ENCODE measurements around the gene RALA.

The RALA gene

GRCh38 chr7:39613577-39613976 is 9.8 kb upstream of the RALA start:
- in situ Hi-C loops (cut with MboI; ENCODE audit: low sequenced_read_pairs), result no loop called here

- in situ Hi-C loops (cut with MboI; ENCODE audit: low sequenced_read_pairs), result no loop called here
Observed at GRCh38 chr7:39614299-39614698, 9.1 kb upstream of the RALA start.

GRCh38 chr7:39615350-39615975 is 7.9 kb upstream of the RALA start:
- in situ Hi-C loops (cut with MboI; ENCODE audit: low sequenced_read_pairs), result no loop called here

- in situ Hi-C loops (cut with MboI; ENCODE audit: low sequenced_read_pairs), result no loop called here
Observed at GRCh38 chr7:39616138-39616537, 7.2 kb upstream of the RALA start.

GRCh38 chr7:39617005-39617404 is 6.4 kb upstream of the RALA start:
- in situ Hi-C loops (cut with MboI; ENCODE audit: low sequenced_read_pairs), result no loop called here

GRCh38 chr7:39618868-39619267 is 4.5 kb upstream of the RALA start:
- in situ Hi-C loops (cut with MboI; ENCODE audit: low sequenced_read_pairs), result no loop called here

- in situ Hi-C loops (cut with MboI; ENCODE audit: low sequenced_read_pairs), result no loop called here
Observed at GRCh38 chr7:39620486-39620885, 2.9 kb upstream of the RALA start.

GRCh38 chr7:39621261-39621660 is 2.1 kb upstream of the RALA start:
- in situ Hi-C loops (cut with MboI; ENCODE audit: low sequenced_read_pairs), result no loop called here

- in situ Hi-C loops (cut with MboI; ENCODE audit: low sequenced_read_pairs), result no loop called here
Observed at GRCh38 chr7:39621784-39622411, 1.5 kb upstream of the RALA start.

- in situ Hi-C loops (cut with MboI; ENCODE audit: low sequenced_read_pairs), result no loop called here
Observed at GRCh38 chr7:39622609-39623008, 763 bp upstream of the RALA start.

- in situ Hi-C loops (cut with MboI; ENCODE audit: low sequenced_read_pairs), result no loop called here
Observed at GRCh38 chr7:39623732-39624441, 515 bp downstream of the RALA start.

GRCh38 chr7:39624442-39624807 is 1.1 kb downstream of the RALA start:
- in situ Hi-C loops (cut with MboI; ENCODE audit: low sequenced_read_pairs), result no loop called here

GRCh38 chr7:39624935-39625694 is 1.7 kb downstream of the RALA start:
- in situ Hi-C loops (cut with MboI; ENCODE audit: low sequenced_read_pairs), result no loop called here

GRCh38 chr7:39631736-39632308 is 8.4 kb downstream of the RALA start:
- in situ Hi-C loops (cut with MboI; ENCODE audit: low sequenced_read_pairs), result no loop called here

- in situ Hi-C loops (cut with MboI; ENCODE audit: low sequenced_read_pairs), result no loop called here
Observed at GRCh38 chr7:39633563-39634477, 10.4 kb downstream of the RALA start.

GRCh38 chr7:39634478-39634805 is 11.1 kb downstream of the RALA start:
- in situ Hi-C loops (cut with MboI; ENCODE audit: low sequenced_read_pairs), result no loop called here

GRCh38 chr7:39637400-39637799 is 14.0 kb downstream of the RALA start:
- in situ Hi-C loops (cut with MboI; ENCODE audit: low sequenced_read_pairs), result no loop called here

- in situ Hi-C loops (cut with MboI; ENCODE audit: low sequenced_read_pairs), result no loop called here
Observed at GRCh38 chr7:39637963-39638485, 14.7 kb downstream of the RALA start.

- in situ Hi-C loops (cut with MboI; ENCODE audit: low sequenced_read_pairs), result no loop called here
Observed at GRCh38 chr7:39642896-39643295, 19.5 kb downstream of the RALA start.

GRCh38 chr7:39644170-39644569 is 20.8 kb downstream of the RALA start:
- in situ Hi-C loops (cut with MboI; ENCODE audit: low sequenced_read_pairs), result no loop called here

Data from hTERT RPE-1 (cell line).